Measurements from ENCODE around the gene LAMA5.

Gene LAMA5

DNA sequence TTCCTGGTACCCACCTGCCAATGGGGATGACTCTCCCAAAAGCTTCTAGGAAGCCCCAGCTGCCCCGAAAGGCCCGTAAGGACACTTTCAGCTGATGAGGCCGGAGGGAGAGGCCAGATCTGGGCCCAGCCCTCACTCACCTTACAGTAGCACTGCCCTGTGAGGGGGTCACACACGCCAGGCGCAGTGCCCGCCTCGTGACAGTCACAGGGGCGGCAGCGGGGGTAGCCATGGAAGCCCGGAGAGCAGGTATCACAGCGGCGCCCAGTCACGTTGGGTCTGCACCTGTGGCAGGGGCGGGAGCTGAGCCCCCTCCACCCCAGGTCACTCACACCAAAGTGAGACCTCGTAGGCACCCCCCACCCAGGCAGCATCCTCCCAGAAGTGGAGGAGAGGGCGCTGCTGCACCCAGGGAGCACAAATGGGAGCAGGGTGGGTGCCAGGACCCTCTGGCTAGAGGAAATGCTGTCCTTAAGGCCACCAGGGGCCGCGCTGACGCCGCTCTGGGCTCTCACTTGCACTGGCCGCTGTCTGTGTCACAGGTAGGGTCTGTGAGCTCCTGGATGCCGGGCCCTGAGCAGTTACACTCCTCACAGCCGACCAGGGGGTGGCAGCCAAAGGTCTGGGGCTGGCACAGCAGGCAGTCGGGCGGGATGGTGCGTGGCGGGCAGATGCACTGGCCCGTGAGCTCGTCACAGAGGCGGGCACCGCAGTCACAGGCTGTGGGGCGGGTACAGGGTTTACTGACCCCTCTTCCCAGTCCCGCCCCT is 39.2 kb downstream of the LAMA5 start:
- no peak for DNase-seq (ENCODE audit: low read depth)
- TF ChIP-seq, protein P1, sequence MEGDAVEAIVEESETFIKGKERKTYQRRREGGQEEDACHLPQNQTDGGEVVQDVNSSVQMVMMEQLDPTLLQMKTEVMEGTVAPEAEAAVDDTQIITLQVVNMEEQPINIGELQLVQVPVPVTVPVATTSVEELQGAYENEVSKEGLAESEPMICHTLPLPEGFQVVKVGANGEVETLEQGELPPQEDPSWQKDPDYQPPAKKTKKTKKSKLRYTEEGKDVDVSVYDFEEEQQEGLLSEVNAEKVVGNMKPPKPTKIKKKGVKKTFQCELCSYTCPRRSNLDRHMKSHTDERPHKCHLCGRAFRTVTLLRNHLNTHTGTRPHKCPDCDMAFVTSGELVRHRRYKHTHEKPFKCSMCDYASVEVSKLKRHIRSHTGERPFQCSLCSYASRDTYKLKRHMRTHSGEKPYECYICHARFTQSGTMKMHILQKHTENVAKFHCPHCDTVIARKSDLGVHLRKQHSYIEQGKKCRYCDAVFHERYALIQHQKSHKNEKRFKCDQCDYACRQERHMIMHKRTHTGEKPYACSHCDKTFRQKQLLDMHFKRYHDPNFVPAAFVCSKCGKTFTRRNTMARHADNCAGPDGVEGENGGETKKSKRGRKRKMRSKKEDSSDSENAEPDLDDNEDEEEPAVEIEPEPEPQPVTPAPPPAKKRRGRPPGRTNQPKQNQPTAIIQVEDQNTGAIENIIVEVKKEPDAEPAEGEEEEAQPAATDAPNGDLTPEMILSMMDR (conservative IDR thresholded peaks at IDR 0.05; ENCODE audit: low read length) = no peak
- no peak overlapping the region for H3K4me3 ChIP-seq (ENCODE audit: low read length)

GRCh38 chr20:62326959-62327725 is 40.0 kb downstream of the LAMA5 start:
- TF ChIP-seq, protein P1 (conservative IDR thresholded peaks at IDR 0.05; ENCODE audit: low read length) = no peak
- DNase-seq (ENCODE audit: low read depth) = no peak
- no peak overlapping the region for H3K4me3 ChIP-seq (ENCODE audit: low read length)

- TF ChIP-seq, protein P1 (conservative IDR thresholded peaks at IDR 0.05; ENCODE audit: low read length) = no peak
- H3K4me3 ChIP-seq (ENCODE audit: low read length) = no peak overlapping the region
- no peak for DNase-seq (ENCODE audit: low read depth)
Observed at GRCh38 chr20:62326559-62326958, 40.6 kb downstream of the LAMA5 start.

DNA sequence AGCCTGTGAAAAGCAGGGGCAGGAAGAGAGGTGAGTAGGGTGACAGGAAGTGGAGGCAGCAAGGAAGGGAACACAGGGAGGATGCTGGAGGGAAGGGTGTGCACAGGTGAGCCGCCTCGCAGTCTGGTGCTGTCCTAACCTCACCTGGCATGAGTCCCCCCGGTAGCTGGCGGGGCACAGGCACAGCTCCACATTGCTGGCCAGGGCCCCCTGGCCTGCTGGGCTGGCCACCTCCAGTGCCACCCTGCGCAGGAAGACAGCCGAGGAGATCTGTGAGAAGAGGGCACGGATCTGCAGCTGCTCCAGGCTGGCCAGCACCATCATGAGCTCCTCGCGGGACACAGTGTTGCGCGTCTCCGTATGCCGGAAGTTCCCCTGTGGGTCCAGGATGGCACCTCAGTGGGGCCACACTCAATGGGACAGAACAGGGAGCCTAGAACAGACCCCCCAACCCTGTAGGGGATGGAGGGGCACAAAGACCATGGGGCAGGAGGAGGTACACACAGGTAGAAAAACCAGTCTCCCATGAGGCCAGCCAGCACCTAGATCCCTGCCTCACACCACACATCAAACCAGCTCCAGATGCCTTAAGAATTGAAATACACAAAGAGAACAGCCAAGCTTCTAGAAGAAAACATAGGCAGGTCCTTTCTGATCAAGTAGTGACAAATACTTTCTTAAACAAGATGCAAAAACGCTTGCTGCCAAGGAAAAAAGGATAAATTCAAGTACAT is 41.8 kb downstream of the LAMA5 start:
- no peak for DNase-seq (ENCODE audit: low read depth)
- TF ChIP-seq, protein P1 (conservative IDR thresholded peaks at IDR 0.05; ENCODE audit: low read length) = no peak
- no peak overlapping the region for H3K4me3 ChIP-seq (ENCODE audit: low read length)

DNA sequence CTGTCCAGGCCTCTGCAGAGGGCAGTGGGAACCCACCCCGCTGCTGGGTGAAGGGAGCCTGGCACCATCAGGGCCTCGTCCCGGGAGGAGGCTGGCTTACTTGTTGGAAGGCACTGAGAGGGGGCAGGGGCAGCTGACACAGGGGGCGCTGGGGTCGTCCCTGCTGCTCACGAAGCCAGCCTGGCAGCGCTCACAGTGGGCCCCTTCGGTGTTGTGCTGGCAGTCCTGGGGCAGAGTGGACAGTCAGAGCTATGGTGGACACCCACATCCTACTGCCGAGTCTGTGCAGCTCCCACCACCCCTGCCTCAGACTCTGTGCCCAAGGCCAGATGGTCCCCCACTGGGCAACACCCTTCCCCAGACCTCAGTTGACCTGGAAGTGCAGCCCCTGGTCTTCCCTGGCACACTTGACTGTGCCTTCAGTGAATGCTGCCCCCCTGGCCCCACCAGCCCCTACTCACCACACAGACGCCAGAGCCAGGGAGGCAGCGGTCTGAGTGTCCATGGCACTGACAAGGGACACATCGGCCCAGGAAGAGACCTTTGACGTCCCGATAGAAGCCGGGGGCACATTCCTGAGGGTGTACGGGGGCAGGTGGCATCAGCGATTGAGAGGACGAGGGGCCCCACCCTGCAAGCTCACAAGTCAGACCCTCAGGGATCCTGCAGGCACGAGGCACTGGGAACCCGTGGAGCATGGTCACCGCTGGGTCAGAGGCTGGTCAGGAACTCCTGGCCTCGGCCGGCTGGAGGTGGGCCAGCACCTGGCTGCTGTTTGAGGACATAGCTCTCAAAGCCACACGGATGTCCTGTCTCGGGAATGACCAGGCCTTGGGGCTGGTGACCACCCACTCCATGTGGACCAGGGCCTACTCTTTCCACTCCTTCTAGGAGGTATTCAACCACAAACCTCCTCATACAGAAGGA is 42.9 kb downstream of the LAMA5 start:
- DNase-seq (ENCODE audit: low read depth) = no peak
- TF ChIP-seq, protein P1 (conservative IDR thresholded peaks at IDR 0.05; ENCODE audit: low read length) = no peak
- H3K4me3 ChIP-seq (ENCODE audit: low read length) = no peak overlapping the region

GRCh38 chr20:62323146-62323979 is 43.7 kb downstream of the LAMA5 start:
- H3K4me3 ChIP-seq (ENCODE audit: low read length) = no peak overlapping the region
- TF ChIP-seq, protein P1 (conservative IDR thresholded peaks at IDR 0.05; ENCODE audit: low read length) = no peak
- DNase-seq (ENCODE audit: low read depth) = no peak
